ENCODE results near the gene PREPL.
A peak's percentile ranks its signal among the peaks of the same experiment; 100 is the strongest.
"Not testable (repeated sequence)": the region's sequence is repeated elsewhere in the genome, so short reads cannot be mapped to it uniquely, and the experiment has no call there.

The PREPL gene

GRCh38 chr2:44361330-44362206, at the start of gene PREPL, which contains the start of gene CAMKMT:
Gene PREPL (minus strand): TSS chr2:44361494. CDS start chr2:44346342, 15,152 bp downstream.
Gene CAMKMT (plus strand): TSS chr2:44361947.
- peak; percentile 99 for DNase-seq

DNA sequence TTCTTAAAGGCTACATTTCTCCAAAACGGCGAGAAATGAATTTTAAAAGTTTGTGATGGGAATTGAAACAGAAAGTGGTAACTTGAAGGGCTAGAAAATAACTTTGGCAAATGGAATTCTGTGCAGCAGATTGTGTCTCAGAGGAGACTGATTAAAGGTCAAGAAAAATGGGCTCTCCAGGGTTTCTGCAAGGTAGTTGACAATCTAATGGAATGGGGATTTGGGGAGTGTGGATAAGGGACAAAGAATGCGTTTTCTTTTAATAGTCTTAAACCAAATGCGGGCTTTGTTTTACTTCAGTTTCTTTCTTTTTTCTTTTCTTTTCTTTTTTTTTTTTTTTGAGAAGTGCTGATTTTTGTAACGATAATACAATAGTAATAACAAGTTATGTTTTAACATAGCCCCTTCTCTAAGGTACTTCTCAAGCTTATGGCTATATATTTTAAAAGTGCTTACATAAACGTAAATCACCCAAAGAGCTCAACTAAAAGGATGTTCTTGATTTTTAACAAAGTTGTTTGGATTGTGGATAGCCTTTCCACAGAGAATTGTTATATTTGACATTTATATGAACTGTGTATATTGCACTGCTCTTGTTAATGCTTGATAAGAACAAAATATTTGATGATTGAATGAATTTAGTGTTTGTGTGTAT, 37.1 kb upstream of the PREPL start:
- no peak for DNase-seq

DNA sequence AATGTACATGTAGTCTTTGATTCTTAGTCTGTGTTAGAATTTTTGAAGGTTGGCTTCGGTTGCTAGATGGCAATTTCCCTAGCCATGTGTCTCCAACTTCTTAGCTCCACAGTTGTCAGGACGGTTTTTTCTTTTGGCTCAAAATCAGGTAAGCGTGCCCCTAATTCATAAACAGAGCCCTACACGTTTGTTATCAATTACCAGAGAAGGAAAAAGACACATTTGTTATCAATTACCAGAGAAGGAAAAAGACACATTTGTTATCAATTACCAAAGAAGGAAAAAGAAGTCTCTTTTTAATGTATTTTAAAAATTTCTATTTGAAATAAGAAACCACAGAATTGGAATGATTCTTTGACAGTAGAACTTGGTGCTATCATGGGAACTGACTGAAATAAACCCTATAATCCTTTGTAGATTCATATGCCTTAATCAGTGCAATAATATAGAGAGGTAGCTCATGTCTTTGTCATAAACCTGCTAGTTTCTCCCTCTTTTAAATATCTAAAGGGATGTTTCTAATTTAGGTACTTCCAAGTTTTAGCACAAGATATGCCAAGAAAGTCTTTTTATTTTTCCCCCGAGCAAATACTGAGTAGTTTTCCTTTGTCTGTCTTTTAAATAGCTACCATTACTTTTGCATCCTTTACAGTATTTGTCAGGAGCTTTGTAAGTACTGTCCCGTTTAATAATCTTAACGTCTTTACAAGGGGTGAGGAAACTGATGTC, 36.3 kb upstream of the PREPL start:
- DNase-seq, result no peak

DNA sequence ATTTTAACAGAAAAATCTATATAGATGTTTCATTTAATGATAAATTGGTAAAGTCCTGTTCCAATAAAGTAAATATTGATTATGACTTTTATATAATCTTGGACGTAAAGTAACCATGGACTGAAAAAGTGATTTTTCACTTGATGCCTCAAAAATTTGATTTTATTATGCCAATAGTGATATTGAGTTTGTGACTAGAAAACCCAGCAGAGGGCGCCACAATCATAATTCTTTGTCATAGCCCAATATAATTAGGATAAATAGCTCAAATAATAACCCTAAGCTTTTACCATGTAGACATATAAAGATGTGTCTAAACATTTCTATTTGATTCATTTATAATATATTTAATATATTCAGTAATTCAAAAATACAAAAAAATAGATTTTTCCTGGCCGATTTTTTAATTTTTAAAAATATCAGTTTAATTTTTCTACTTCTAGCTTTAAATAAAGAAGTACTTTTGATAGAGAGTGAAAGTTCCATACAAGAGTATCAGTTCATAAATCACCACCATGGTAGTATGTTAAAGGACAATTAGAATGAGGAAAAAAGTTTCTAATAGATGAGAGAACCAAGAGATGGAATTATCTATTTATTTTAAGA, 31.1 kb upstream of the PREPL start:
- DNase-seq, result peak; percentile 71

- no peak for DNase-seq
Observed at GRCh38 chr2:44389895-44390294, 28.6 kb upstream of the PREPL start.

DNA sequence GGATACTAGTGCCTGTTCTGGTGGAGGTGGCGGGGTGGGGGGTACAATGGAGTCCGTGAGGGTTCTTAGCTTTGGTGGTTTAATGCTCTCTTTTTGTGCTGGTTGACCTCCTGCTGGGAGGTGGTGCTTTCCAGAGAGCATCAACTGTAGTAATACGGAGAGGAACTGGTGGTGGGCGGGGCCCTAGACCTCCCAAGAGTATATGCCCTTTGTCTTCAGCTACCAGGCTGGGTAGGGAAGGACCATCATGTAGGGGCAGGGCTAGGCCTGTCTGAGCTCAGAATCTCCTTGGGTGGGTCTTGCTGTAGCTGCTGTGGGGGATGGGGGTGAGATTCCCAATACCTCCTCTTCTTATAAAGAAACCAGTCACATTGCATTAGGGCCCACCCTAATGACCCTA, 27.6 kb upstream of the PREPL start:
- no peak for DNase-seq

GRCh38 chr2:44385226-44385625, 23.9 kb upstream of the PREPL start:
- not testable (repeated sequence) for DNase-seq

DNA sequence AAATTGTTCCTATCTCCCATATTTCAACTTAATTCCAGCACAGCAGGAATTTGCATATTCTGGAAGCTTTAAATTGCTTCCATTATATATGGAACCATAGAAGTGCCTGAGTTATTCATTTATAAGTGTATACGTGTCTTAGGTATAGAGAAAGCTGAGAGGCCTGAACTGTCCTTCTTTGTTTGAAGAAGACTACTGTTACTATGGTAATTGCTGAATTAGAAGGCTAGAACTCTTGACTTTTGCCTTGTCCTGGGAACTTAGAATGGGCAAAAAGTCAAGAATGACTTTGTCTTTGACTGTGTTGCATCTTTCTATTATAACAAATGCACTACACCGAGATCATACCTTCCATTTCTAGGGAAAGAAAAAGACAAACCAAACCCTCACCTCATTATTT, 16.2 kb upstream of the PREPL start:
- no peak for DNase-seq

DNA sequence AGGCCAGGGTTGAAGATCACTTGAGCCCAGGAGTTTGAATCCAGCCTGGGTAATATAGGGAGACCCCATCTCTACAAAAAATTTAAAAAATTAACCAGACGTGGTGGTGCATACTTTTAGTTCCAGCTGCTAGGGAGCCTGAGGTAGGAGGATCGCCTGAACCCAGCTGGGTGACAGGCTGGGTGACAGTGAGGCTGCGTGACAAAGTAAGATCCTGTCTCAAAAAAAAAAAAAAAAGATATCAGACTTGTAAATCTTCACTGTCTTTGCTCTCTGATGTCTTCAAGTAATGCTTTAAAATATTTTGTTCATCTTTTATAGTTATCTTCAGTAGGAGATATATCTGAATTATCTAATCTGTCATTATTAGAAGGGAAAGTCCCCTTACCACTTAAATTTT, 11.0 kb upstream of the PREPL start:
- no peak for DNase-seq

GRCh38 chr2:44371445-44371844, 10.2 kb upstream of the PREPL start:
- DNase-seq, result no peak

GRCh38 chr2:44369392-44369791, 8.1 kb upstream of the PREPL start:
- DNase-seq, result no peak

GRCh38 chr2:44367591-44367990, 6.3 kb upstream of the PREPL start:
- no peak for DNase-seq

GRCh38 chr2:44364604-44365003, 3.3 kb upstream of the PREPL start:
- DNase-seq, result no peak

DNA sequence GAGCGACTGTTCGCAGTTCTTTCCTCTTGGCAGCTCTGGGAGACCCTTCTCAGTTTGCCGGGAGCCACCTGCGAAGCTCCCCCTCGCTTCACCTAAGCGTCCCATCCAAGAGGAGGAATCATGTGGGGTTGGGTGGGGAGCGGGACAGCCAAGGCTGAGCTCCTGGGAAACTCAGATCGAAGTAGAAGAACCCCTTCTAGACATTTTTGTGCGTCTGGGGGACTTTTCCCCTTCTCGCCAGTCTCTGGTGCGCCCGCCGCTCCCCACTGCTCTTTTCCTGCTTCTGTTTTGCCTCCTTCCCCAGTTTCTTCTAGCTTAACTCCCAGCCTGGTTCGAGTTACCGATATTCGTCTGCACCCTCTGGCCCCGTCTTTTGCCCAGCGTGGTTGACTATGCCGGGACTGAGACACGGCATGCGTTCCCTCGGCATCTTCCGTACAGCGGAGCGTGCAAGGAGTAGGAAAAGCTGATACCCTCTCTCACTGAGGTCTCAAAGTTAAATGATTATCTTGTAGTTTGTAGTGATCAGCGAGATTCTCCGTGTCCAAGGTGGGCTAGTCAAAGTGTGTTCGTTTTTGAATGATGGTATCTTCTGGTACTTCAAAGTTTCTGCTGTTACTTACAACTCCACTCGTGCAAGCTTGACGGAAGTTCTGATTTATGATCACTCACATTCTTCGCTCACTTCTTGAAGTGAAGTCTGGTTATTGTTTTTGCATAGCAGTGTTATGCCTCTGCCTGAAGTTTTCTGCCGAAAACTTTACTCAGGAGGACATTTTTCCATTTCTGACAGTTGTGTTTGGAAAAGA, 1.1 kb upstream of the PREPL start:
- DNase-seq, result peak; percentile 81

GRCh38 chr2:44360749-44361329, 455 bp downstream of the PREPL start:
- DNase-seq, result no peak

GRCh38 chr2:44358503-44358902, 2.8 kb downstream of the PREPL start:
- peak; percentile 69 for DNase-seq

- no peak for DNase-seq
Observed at GRCh38 chr2:44354761-44355160, 6.5 kb downstream of the PREPL start.

DNA sequence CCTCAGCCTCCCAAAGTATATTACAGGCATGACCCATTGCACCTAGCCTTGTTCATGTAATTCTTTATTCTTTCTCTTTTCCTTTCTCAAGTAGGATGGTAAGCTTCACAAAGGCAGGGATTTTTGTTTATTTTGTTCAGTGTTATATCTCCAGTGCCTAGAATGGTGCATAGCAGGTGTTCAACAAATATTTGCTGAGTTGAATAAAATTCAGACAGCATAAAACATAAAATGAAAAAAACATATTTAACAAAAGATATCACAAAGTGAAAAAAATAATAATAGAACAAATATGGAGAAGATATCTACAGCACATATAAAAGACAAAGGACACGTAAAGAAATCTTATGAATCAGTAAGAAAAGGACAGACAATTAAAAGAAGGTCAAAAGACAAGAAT, 8.8 kb downstream of the PREPL start:
- DNase-seq, result no peak

DNA sequence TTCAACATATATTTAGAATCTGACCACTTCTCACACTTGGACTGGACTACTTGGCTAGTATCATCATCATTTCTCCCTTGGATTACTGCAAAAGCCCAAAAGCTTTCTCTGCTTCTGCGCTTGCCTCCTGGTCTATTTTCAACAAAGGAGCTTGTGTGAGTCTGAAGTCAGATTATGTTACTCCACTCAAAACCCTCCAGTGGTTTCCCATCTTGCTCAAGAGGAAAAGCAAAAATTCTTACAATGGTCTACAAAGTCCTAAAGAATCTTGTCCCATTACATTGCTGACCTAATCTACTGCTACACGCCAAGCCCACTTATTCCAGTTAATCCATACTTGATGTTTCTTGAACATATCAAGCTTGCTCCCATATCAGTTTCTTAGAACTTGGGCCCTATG, 9.6 kb downstream of the PREPL start:
- DNase-seq, result no peak

DNA sequence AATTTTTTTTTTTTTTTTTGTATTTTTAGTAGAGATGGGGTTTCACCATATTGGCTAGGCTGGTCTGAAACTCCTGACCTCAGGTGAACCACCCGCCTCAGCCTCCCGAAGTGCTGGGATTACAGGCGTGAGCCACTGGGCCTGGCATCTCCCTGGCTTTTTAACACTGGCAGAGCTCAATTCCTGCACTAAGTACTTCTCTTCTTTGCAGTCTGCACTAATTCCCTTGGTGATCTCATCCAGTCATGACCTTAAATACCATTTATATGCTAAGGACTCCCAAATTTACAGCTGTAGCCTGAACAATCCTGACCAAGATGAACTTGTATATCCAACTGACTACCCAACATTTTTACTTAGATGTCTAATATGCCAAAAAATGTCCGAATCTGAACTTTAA, 10.2 kb downstream of the PREPL start:
- DNase-seq, result no peak

DNA sequence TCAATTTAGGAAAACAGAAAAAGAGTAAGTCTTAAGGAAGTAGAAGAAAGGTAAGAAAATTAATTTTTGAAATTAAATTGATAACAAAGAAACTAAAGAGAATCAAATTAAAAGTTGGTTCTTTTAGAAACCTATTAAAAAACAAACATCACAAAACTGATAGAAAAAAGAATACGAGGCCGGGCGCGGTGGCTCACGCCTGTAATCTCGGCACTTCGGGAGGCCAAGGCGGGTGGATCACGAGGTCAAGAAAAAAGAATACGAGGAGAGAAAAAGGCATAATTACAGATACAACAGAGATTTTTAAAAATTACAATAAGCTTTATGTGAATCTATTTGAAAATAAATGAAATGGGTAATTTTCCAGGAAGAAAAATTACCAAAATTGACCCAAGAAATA, 11.8 kb downstream of the PREPL start:
- no peak for DNase-seq

GRCh38 chr2:44348400-44348799, 12.9 kb downstream of the PREPL start:
- no peak for DNase-seq

All from activated effector memory CD4-positive, alpha-beta T cell treated with anti-CD3 and anti-CD28 coated beads, Interleukin-2, amount 50 U/mL, for 16 hours (primary cell).